DMS79 (cell line): Measurements from ENCODE around the gene SEPSECS.
"Not testable (repeated sequence)": the region's sequence is repeated elsewhere in the genome, so short reads cannot be mapped to it uniquely, and the experiment has no call there.

Experiments used
- DNase-seq: peaks from one replicate; lab custom pipeline; 2025; lab: John Stamatoyannopoulos, UW

Gene SEPSECS

DNA sequence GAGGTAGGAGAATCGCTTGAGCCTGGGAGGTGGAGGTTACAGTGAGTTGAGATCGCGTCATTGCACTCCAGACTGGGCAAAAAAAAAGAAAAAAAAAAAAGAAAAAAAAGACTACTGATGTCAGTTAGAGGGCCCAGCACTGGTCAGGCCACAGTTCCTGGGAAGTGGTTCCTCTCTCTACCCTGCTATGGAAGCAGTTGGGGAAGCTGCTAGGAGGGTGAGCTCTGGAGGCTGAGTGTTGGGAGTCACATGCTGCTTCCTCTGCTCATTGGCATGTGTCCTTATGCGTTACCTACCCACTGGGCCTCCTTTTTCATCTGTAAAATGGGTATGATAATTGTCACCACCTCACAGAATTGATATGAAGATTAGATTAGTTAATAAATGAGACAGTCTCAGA lies 50.7 kb downstream of the SEPSECS start:
- DNase-seq: no peak

DNA sequence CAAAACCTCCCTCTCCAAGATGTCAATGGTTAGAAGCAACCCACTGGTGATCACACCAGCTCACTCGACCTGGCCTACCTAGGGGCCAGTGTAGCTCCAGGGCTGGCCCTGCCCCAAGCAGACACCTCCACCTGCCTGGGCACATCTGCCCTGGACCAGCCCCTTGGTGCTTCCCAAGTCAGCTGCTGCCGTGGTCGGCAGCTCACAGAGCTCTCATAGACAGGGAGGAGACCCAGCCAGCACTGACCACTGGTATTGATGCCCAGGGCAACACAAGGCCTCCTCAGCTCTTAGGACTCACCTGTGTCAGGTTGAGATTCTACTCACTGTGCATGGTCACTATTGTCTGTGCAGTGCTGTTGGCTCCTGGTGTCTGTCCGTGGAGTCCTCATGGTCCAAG lies 51.7 kb downstream of the SEPSECS start:
- no peak for DNase-seq

GRCh38 chr4:25107827-25108516 lies 52.3 kb downstream of the SEPSECS start:
- DNase-seq: no peak

DNA sequence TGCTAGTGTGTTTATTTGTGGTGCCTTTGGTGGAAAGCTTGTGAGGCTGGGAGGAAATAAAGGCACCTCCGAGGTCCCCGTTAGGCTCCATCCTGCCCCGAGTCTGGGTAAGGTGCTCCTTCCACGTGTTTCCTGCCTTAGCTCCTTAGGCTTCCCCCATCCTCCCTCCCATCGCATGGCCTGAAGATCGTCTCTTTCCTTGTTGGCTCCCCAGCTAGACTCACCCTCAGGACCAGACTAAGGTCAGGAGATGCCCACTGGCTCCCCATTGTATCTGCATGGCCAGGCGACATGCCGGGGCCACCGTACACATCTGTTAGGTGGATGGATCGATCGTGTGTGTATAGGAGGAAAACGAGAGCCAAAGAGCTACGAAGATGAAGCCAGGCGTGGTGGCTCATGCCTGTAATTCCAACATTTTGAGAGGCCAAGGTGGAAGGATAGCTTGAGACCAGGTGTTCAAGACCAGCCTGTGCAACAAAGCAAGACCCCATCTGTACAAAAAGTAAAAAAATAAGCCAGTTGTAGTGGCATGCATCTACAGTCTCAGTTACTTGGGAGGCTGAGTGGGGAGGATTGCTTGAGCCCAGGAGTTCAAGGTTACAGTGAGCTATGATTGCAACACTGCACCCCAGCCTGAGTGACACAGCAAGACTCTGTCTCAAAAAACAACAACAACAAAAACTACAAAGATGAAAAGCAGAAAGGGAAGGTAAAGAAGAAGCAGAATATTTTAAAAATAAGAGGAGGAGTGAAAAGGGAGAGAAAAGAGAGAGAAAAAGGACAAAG lies 53.7 kb downstream of the SEPSECS start:
- DNase-seq: no peak

- DNase-seq: no peak
Observed at GRCh38 chr4:25104591-25104990, 55.7 kb downstream of the SEPSECS start.

DNA sequence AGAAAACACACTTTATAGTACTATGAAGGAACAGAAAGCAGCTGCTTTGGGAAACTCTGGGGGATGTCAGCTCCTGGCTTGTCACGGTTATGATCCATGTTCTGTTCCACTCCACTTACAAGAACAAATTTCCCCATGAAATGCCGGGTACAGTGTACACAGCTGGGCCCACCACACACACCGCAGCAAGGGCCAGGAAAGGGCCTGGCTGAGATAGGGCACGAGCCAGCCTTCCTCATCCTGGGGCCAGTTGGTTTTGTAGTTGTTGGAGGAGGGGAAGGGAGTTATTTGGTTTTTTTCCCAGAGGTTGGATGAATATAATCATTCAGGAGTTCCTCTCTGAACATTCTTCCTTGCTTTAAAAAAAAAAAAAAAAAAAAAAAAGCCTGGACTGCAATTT lies 56.8 kb downstream of the SEPSECS start:
- no peak for DNase-seq

- no peak for DNase-seq
Observed at GRCh38 chr4:25101836-25102235, 58.4 kb downstream of the SEPSECS start.

GRCh38 chr4:25100710-25101109 lies 59.5 kb downstream of the SEPSECS start:
- DNase-seq: no peak

- no peak for DNase-seq
Observed at GRCh38 chr4:25100021-25100555, 60.2 kb downstream of the SEPSECS start.

DNA sequence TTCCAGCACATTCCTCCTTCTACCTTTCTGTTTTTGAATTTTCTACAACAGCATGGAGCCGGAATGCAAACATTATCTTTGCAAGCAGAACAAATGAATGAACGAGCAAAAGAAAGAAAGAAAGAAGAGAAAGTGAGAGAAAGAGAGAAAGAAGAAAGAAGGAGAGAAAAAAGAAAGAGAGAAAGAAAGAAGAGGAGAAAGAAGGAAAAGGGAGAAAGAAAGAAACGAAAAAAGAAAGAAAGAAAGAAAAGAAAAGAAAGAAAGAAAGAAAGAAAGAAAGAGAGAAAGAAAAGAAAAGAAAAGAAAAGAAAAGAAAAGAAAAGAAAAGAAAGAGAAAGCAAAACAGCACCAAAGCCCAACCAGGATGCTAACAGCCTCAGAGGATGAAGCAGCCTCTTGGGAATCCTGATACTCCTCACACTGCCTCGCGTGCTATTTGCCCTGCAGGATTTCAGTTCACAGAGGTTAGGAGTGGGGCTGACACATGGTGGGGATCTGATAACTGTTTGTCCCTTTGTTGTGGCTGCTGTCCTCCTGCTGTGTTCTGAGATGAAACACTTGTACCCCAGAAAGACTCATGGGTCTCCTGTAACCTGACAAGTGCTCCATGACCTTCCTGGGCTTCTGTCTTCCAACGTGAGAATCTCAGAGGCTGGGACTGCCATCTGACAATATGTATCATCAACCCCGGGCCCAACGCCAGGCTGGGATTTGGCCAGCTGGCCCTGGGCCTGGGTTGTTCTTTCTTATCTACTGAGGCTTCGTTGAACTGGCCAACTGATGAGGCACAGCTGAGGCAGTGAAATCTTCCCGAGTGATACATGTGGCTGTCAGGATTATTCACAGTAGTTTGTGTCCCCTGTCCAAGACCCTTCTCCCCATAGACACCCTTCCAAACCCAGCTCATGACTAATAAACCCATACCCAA lies 61.0 kb downstream of the SEPSECS start:
- DNase-seq: no peak

DNA sequence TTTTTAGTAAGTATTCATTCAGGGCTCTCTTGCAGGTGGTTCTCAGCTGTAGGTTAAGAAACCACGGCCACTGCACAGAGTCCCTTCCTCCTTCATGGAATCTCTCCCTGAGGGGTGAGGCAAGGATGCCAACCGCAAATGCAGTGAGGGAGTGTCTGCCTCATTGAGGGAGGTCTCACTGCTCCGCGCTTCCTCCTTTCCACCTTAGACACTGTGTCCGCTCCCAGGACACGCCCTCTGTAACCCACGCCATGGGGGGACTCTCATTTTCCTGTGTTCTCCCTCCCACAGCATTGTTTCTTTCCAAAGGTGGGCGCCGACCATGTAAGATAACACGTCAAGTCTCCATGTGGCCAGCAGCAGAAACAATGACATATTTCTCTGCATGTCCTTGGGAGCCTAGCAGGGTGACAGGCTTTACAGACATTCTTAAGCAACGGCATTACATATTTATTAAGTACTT lies 63.2 kb downstream of the SEPSECS start:
- no peak for DNase-seq

DNA sequence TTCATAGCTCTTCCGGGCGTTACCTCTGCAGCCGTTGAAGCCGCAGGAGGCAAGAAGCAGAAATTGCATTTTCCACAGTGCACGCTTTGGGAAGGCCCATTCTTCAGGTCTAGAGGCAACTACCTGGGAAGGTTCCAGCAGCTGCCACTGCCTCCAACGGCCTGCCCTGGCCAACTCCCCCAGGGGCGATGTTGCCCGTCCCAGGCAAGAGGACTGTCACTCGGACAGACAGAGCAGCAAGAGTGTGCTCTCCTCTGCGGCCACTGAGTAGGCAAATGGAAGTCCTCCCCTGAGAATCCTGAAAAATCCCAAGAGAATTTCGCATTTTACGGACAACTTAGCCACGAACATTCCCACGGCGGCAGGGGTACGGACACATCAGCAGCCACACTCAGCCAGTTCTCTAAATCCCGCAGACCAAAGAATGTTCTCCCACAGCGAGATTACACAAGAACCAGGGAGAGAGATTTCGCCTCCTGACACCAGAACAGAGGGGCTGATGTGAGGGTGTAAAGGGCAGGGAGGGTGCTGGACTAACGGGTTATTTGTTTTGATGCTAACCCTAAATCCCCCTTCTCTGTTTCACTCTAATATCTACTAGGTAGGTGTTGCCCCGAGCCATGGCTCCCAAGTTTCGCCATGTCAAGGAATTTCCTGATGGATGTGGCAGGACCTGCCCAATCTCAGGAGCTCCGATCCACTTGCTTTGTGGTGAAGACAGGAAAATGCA lies 63.8 kb downstream of the SEPSECS start:
- no peak for DNase-seq

DNA sequence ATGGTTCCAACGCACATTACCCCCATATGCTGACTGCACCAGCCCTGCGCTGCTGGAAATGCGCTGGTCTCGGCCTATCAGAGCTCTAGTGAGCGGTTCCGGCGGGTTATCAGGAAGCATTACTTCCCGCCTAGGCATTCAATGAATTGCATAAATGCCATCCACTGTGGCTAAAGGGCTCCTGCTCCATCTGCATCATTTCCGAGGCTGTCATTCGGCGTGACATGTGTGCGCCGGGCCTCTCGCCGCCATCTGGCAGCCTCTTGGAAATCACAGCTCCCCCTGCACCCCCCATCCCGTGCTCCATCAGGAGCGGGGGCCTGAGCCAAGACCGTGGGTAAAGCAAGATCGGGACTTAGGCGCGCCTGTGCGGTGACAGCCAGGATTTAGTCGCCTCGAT lies 64.4 kb downstream of the SEPSECS start:
- no peak for DNase-seq

GRCh38 chr4:25092139-25092538 lies 68.1 kb downstream of the SEPSECS start:
- no peak for DNase-seq

GRCh38 chr4:25090516-25090915 lies 69.7 kb downstream of the SEPSECS start:
- no peak for DNase-seq

GRCh38 chr4:25089051-25089763 lies 71.0 kb downstream of the SEPSECS start:
- no peak for DNase-seq

DNA sequence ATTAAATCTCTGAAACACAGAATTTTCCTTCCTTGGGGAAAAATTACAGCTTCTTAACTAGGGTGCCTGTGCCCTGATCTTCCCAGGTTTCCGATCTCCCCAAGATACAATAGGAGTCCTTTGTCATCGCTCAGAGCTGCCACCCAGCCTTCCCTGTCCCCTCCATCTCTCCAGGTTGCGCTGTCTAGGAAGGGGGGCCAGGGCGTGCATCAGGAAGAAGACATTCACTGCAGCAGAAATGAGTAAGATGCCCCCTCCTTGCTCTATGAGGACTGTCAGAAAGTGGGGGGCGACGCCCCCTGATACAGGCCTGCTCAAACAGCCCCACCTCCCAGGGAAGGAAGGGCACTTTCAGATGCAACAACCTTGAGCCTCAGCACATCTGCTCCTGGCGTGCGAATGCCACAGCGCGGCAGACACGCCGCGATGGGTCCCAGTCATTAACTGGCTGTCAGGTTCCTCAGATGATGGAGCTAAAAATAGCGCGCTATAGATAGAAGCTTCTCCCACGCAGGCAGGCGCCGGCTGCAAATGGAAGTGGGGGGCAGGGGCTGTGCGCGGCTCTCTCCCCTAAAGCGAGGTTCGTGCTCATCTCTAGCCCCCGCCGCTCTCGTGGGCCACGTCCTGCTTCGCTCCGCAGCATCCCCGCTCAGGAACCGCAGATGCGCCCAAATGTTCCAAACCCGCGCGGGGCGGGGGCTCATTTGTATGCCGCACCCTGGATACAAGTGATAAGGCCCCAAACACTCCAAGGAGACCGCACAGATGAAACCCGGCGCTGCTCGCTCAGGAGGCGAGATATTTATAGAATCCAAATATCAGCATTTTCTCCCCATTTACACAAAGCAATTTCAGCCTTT lies 71.9 kb downstream of the SEPSECS start:
- no peak for DNase-seq

DNA sequence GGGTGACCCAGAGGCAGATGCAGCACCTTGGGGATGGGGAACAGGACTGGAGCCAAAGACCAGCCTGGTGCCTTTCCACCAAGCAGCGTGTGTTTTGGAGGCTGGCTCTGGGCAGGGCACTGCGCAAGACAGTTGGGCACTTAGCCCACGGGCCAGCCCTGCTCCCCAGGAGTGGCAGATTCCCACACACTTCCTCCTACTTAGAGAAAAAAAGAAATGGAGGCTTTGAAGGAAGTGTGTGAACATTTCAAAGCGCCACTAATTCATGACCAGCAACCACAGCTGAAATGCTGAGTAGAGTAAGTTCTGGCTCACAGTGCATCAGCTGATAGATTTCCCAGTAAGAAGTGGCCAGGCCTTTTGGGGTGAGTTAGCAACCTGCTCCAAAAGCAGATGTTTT lies 74.6 kb downstream of the SEPSECS start:
- no peak for DNase-seq

- not testable (repeated sequence) for DNase-seq
Observed at GRCh38 chr4:25083441-25083840, 76.8 kb downstream of the SEPSECS start.
